OCI-LY1 (cell line): Measurements from ENCODE around the gene CD3E.

ENCODE experiments used
- H2AFZ ChIP-seq: fragments of 200-600 bp; sonication (generic), shearing (Covaris generic); 2 replicates; pipeline ENCODE4 v1.6.0; 2014; ENCODE audit warnings: antibody characterized with exemption, mild to moderate bottlenecking, low read length
- H3F3A ChIP-seq: fragments of 200-600 bp; sonication (generic), shearing (Covaris generic); 2 replicates; pipeline ENCODE4 v1.6.0; 2014; ENCODE audit warnings: mild to moderate bottlenecking, antibody characterized with exemption, low read length, moderate library complexity; ENCODE audit not compliant: insufficient read depth
- H3K27ac ChIP-seq: fragments of 200-600 bp; sonication (generic); 2 replicates; pipeline ENCODE4 v1.5.1; 2014; ENCODE audit warnings: low read length, mixed run types, mild to moderate bottlenecking, low read depth; ENCODE audit not compliant: poor library complexity, severe bottlenecking
- H3K27me3 ChIP-seq: fragments of 200-600 bp; sonication (generic); 2 replicates; pipeline ENCODE4 v1.6.0; 2014; ENCODE audit warnings: antibody characterized with exemption, mild to moderate bottlenecking, low read length, moderate library complexity; ENCODE audit not compliant: insufficient read depth
- H3K36me3 ChIP-seq: fragments of 200-600 bp; sonication (generic); 2 replicates; pipeline ENCODE4 v1.6.1; 2014; ENCODE audit warnings: mild to moderate bottlenecking, antibody characterized with exemption, low read length, moderate library complexity, mixed read lengths; ENCODE audit not compliant: insufficient read depth
- H3K4me1 ChIP-seq: fragments of 200-600 bp; sonication (generic); 2 replicates; pipeline ENCODE4 v1.5.1; 2014; ENCODE audit warnings: mild to moderate bottlenecking, low read length, moderate library complexity; ENCODE audit not compliant: insufficient read depth, severe bottlenecking
- H3K4me2 ChIP-seq: fragments of 200-600 bp; sonication (generic), shearing (Covaris generic); 2 replicates; pipeline ENCODE4 v1.6.1; 2014; ENCODE audit warnings: low read length
- H3K4me3 ChIP-seq: fragments of 200-600 bp; sonication (generic); 2 replicates; pipeline ENCODE4 v1.5.1; 2014; ENCODE audit warnings: low read length, low read depth, mild to moderate bottlenecking, mixed read lengths; ENCODE audit not compliant: poor library complexity, severe bottlenecking
- H3K79me2 ChIP-seq: fragments of 200-600 bp; shearing (Covaris generic); 2 replicates; pipeline ENCODE4 v1.6.1; 2016; ENCODE audit warnings: mixed run types, low read length, mixed read lengths; ENCODE audit not compliant: insufficient read depth
- H3K9ac ChIP-seq: fragments of 200-600 bp; sonication (generic), shearing (Covaris generic); 2 replicates; pipeline ENCODE4 v1.6.1; 2014; ENCODE audit warnings: mild to moderate bottlenecking, low read length, mixed read lengths
- H3K9me2 ChIP-seq: fragments of 200-600 bp; sonication (generic), shearing (Covaris generic); 2 replicates; pipeline ENCODE4 v1.6.1; 2014; ENCODE audit warnings: low read depth, mild to moderate bottlenecking, low read length, mixed read lengths
- H3K9me3 ChIP-seq: fragments of 200-600 bp; shearing (Covaris generic); 2 replicates; pipeline ENCODE4 v1.6.1; 2014; ENCODE audit warnings: low read length, mixed read lengths
- H4K20me1 ChIP-seq: fragments of 200-600 bp; sonication (generic), shearing (Covaris generic); 2 replicates; pipeline ENCODE4 v1.6.0; 2016; ENCODE audit warnings: mild to moderate bottlenecking, low read length; ENCODE audit not compliant: insufficient read depth
- CTCF ChIP-seq: fragments of 200-600 bp; sonication (generic), shearing (Covaris generic); IDR thresholded peaks from 2 replicates; pipeline ENCODE4 v1.5.1; 2017; ENCODE audit warnings: mild to moderate bottlenecking, antibody characterized with exemption, low read length, moderate library complexity, mixed read lengths
- EZH2 ChIP-seq: fragments of 200-600 bp; sonication (generic), shearing (Covaris generic); IDR thresholded peaks from 2 replicates; pipeline ENCODE4 v1.8.0; 2017; ENCODE audit warnings: borderline replicate concordance, mixed run types, mild to moderate bottlenecking, antibody characterized with exemption, low read length, moderate library complexity, mixed read lengths

CD3E gene

DNA sequence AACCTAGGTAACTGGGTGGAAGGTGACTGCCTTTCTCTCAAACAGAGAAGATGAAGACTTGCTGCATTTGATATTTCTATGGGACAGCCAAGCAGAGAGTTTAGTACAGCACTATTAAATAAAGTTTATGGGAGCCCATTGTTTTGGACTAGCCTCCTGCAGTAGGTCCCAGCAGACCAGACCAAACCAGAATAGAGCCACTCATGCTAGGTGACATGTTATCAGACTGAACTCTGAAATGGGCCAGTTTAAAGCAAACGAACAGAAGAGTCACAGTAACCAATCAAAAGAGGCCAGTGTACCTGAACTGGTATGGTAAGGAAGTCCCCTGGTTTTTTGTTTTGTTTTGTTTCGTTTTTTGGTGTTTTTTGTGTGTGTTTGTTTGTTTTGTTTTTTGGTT, 32.5 kb upstream of the CD3E start:
- H3K9me3 ChIP-seq = no peaks in the 10 kb centered on the region
- H3K27ac ChIP-seq = no peak overlapping the region
- H3K4me3 ChIP-seq = no peak overlapping the region
- no peaks in the 10 kb centered on the region for H3K9me2 ChIP-seq
- H3K27me3 ChIP-seq = no peaks in the 10 kb centered on the region
- no peak overlapping the region for H3K9ac ChIP-seq
- no peak overlapping the region for H3K4me2 ChIP-seq
- H3K79me2 ChIP-seq = no peaks in the 10 kb centered on the region
- no peak overlapping the region for H2AFZ ChIP-seq
- TF ChIP-seq CTCF (no peak), EZH2 (no peak)
- H3K36me3 ChIP-seq = no peaks in the 10 kb centered on the region
- H3F3A ChIP-seq = no peaks in the 10 kb centered on the region
- no peaks in the 10 kb centered on the region for H4K20me1 ChIP-seq
- no peaks in the 10 kb centered on the region for H3K4me1 ChIP-seq

GRCh38 chr11:118274186-118274585, 30.3 kb upstream of the CD3E start:
- no peaks in the 10 kb centered on the region for H3F3A ChIP-seq
- no peaks in the 10 kb centered on the region for H3K9me3 ChIP-seq
- no peaks in the 10 kb centered on the region for H3K27me3 ChIP-seq
- no peaks in the 10 kb centered on the region for H4K20me1 ChIP-seq
- TF ChIP-seq CTCF (no peak), EZH2 (no peak)
- H3K4me2 ChIP-seq = no peak overlapping the region
- no peak overlapping the region for H3K4me3 ChIP-seq
- H3K79me2 ChIP-seq = no peaks in the 10 kb centered on the region
- no peak overlapping the region for H2AFZ ChIP-seq
- H3K9me2 ChIP-seq = no peaks in the 10 kb centered on the region
- H3K36me3 ChIP-seq = no peaks in the 10 kb centered on the region
- H3K4me1 ChIP-seq = no peaks in the 10 kb centered on the region
- no peak overlapping the region for H3K9ac ChIP-seq
- H3K27ac ChIP-seq = no peak overlapping the region

DNA sequence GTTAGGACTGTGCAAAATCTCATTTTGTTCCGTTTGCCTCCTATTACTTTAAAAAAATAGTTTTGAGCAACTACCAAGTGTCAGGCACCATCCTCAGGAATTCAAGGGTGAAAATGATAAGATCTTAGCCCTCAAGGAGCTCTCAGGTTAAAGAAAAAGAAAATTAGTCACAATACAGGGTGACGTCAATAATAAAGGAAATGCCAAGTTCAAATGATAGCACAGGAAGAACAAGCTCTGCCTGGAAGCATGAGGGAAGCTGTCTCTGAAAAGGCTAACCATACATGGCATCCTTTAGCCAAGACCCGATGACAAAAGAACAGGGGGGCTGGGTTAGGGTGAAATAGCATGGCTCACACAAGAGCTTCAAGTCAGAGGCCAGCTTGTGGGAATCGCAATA, 29.4 kb upstream of the CD3E start:
- H3K4me2 ChIP-seq = no peak overlapping the region
- no peak overlapping the region for H2AFZ ChIP-seq
- no peak overlapping the region for H3K9ac ChIP-seq
- no peaks in the 10 kb centered on the region for H3K27me3 ChIP-seq
- no peaks in the 10 kb centered on the region for H4K20me1 ChIP-seq
- H3K9me3 ChIP-seq = no peaks in the 10 kb centered on the region
- no peaks in the 10 kb centered on the region for H3F3A ChIP-seq
- no peaks in the 10 kb centered on the region for H3K36me3 ChIP-seq
- H3K4me3 ChIP-seq = no peak overlapping the region
- H3K4me1 ChIP-seq = no peaks in the 10 kb centered on the region
- no peak for TF ChIP-seq EZH2
- TF ChIP-seq CTCF = no peak
- no peaks in the 10 kb centered on the region for H3K9me2 ChIP-seq
- no peaks in the 10 kb centered on the region for H3K79me2 ChIP-seq
- no peak overlapping the region for H3K27ac ChIP-seq
